Retinal pigment epithelial cell (primary cell): Measurements from ENCODE around the gene PLAC8L1.
"Not testable (repeated sequence)": the region's sequence is repeated elsewhere in the genome, so short reads cannot be mapped to it uniquely, and the experiment has no call there.

Source experiments
- DNase-seq: peaks from one replicate; pipeline ENCODE4 v3.0.0-alpha.2; 2010; ENCODE audit warnings: low read depth
- H3K4me3 ChIP-seq: 2 replicates; pipeline ENCODE4 v1.5.1; 2011; ENCODE audit warnings: mild to moderate bottlenecking, low read length, control low read depth, moderate library complexity
- CTCF ChIP-seq: conservative IDR thresholded peaks from 2 replicates; pipeline ENCODE4 v1.5.1; 2011; ENCODE audit warnings: low read depth, low read length, control low read depth, inconsistent platforms

The PLAC8L1 gene

GRCh38 chr5:146105477-146105876 is at the start of gene PLAC8L1:
Gene PLAC8L1, minus strand, starts transcription at chr5:146105577. Its CDS starts 1,266 bp downstream, at chr5:146104311.
- TF ChIP-seq CTCF, result no peak
- DNase-seq, result no peak
- H3K4me3 ChIP-seq, result no peak within 1 kb of the TSS

- no peak for TF ChIP-seq CTCF
- no peak overlapping the region for H3K4me3 ChIP-seq
- DNase-seq, result no peak
Measured at GRCh38 chr5:146151970-146152369, 46.6 kb upstream of the PLAC8L1 start.

GRCh38 chr5:146137967-146138403 is 32.6 kb upstream of the PLAC8L1 start:
- TF ChIP-seq CTCF, result no peak
- H3K4me3 ChIP-seq, result no peak overlapping the region
- peak; percentile 19 for DNase-seq

GRCh38 chr5:146130440-146131045 is 25.2 kb upstream of the PLAC8L1 start:
- no peak overlapping the region for H3K4me3 ChIP-seq
- peak; percentile 59 for TF ChIP-seq CTCF
- no peak for DNase-seq

- H3K4me3 ChIP-seq, result no peak overlapping the region
- no peak for TF ChIP-seq CTCF
- no peak for DNase-seq
Measured at GRCh38 chr5:146126068-146126467, 20.7 kb upstream of the PLAC8L1 start.

GRCh38 chr5:146124580-146124979 is 19.2 kb upstream of the PLAC8L1 start:
- TF ChIP-seq CTCF, result no peak
- DNase-seq, result no peak
- no peak overlapping the region for H3K4me3 ChIP-seq

GRCh38 chr5:146121451-146121850 is 16.1 kb upstream of the PLAC8L1 start:
- not testable (repeated sequence) for DNase-seq, H3K4me3 ChIP-seq
